ENCODE data around the gene STYX.
A peak's percentile ranks its signal among the peaks of the same experiment; 100 is the strongest.

Gene STYX

DNA sequence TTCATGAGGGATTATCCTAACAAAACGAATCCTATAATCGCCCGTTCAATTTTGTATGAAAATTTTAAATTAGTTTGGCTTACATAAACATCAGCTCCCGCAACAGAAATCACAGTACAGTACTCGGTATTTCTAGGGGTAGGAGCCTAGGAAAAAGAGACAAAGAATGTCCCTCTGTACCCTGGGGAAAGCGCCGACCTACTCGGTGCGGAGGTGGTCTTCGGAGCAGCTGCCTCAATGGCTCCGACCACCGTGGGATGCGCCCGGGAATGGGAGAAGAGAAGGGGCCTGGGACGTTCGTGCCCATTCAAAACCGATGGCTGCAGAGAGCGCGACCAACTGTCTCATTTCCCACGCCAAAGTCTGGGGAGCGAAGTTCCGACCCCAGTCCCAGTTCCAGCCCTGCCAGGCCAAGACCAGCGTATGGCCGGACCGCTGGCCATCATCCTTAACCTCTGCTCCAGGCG is 60.8 kb downstream of the STYX start:
- no peak for DNase-seq

DNA sequence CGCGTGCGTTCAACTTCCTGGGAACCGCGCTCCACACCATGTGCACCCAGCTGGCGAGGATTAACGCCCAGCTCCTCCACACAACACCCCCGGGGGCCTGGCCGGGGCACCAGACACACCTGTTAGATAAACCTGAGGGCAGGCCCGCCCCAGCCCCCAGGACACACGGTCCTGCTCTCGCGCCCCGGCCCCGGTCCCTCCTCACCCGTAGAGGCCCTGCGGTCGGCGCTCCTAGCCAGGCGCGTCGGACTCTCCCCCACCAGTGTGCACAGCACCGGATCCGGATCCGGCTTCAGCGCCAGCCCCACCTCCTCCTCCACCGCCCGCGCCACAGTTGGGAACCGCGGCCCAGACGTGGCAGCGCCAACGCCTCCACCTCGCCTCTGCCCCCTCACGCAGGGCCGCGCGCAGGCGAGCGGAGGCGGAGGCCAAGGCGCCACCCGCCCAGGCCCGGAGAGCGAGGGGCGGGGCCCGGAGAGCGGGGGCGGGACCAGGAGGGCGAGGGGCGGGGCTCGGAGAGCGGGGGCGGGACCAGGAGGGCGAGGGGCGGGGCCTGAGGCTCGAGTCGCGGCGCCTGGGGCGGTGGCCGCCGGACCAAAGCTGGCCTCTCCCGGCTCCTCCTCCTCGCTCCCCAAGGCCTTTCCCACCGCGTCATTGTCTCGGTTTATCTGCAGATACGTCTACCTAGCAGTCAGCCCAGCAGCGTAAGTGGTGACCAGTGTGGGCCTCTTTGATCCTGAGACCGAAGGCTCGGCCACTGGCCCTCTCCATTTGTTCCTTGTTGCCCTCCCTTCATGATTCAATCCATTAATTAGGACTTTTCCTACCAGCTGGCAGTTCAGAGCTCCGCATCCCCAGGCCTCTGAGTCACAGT is 61.5 kb downstream of the STYX start, which contains the start of gene GNPNAT1:
Gene GNPNAT1 (minus strand): TSS at position 385 of the 874 bp plus-strand sequence. CDS start 6,957 bp downstream, outside the sequence.
- peak; percentile 86 for DNase-seq

DNA sequence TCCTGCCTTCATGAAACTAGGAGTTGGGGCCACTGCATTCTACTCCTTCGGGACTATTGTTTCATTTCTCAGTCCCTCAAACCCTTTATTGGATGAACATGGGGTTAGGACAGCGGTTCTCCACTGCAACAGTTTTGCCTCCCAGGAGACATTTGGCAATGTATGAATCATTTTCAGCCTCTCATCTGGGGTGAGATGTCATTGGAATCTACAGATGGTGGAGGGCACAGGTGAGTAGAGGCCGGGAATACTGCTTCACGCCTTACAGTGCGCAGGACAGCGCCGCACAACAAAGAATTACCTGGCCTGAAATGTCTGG is 62.1 kb downstream of the STYX start:
- DNase-seq = no peak

DNA sequence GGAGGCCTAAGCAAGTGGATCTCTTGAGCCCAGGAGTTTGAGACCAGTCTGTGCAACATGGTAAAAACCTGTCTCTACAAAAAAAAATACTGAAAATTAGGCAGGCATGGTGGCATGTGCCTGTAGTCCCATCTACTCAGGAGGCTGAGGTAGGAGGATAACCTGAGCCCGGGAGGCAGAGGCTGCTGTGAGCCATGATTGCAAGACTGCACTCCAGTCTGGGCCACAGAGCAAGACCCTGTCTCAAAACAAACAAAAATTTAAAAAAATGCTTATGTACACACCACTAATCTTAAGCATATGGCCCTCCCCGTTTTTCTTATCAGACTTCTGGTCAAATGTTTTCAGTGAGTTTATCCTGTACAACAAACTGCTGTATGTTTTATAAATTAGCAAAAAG is 63.1 kb downstream of the STYX start:
- no peak for DNase-seq

DNA sequence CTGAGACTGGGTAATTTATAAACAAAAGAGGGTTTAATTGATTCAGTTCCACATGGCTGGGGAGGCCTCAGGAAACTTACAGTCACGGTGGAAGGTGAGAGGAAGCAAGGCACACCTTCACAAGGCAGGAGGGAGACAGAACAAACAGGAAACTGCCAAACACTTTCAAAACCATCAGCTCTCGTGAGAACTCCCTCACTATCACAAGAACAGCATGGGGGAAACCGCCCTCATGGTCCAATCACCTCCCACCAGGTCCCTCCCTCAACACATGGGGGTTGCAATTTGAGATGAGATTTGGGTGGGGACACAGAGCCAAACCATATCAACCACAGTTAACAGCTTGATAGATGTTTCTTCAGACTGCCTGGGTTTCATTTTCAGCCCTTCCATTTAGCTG is 67.7 kb downstream of the STYX start:
- no peak for DNase-seq

DNA sequence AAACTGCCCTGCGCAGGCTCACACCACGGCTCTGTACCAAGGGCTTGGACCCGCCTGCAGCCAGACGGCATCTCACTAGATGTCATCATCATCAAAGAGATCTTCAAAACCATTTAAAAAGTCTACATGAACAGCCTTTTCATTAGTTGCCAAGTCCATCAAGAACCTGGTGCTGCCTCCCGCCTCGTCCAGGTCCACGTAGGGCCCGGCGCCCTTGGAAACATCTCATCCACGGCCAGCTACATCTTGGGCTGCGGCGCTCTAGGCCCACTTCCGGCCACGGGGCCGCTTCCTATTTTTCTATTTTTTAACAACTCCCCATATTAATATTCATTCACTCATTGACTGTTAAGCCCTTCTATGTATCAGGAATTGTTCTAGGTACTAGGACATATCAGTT is 68.9 kb downstream of the STYX start:
- no peak for DNase-seq

DNA sequence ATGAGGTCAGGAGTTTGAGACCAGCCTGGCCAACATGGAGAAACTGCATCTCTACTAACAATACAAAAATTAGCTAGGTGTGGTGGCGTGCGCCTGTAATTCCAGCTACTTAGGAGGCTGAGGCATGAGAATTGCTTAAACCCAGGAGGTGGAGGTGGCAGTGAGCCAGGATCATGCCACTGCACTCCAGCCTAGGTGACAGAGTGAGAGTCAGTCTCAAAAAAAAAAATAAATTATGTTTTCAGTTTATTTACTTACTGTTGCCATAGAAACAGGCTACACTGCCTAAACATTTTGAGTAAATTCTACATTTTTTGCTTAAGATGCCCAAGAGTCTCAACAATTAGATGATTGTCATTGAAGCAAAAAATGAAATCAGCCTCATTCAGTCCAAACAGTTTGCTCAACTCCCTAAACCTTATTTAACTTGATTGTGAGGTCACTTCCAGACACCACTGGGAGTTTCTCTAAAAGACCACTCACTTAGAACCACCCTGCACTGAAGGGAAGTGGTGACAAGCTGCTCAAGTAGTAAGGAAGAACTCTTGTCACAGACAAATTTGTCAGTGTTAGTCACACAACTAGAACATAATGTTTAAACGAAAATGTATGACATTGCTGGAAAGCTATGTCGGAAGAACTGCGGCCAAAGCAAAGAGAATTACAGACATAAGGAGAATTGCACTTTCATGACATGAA is 71.2 kb downstream of the STYX start:
- no peak for DNase-seq

DNA sequence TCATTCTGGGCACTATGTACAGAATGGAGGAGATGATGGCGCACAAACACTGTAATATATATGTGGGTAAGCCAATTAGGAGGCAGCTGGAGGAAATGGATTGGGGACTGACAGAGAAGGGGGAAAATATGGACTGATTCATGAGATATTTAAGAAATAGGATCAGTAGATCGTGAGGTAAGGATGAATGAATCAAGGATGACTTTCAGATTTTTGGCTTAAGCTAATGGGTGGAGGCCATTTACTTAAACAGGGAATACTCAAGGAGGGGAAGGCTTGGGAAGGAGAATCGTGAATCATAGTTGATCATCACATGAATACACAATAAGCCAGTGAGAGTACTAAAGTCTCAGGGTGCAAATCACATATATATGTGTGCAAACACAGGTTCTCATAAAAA is 72.6 kb downstream of the STYX start:
- no peak for DNase-seq

DNA sequence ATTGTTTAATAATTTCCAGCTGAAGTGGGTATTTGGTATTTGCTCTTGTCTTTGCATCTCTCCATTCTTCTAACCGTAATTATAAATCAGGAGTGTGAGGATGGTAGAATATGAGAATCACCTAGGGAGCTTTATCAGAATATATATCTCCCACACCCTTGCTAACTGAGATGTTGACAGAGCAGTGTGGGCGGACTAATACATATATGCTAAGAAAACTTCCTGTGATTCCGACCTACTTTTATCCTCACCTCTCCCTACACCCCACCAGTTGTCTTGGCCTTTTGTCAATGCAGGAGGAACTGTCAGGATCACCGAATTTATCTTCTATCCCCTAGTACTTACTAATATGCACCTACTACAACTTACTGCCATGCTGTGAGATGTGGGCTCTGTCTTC is 76.1 kb downstream of the STYX start:
- no peak for DNase-seq

DNA sequence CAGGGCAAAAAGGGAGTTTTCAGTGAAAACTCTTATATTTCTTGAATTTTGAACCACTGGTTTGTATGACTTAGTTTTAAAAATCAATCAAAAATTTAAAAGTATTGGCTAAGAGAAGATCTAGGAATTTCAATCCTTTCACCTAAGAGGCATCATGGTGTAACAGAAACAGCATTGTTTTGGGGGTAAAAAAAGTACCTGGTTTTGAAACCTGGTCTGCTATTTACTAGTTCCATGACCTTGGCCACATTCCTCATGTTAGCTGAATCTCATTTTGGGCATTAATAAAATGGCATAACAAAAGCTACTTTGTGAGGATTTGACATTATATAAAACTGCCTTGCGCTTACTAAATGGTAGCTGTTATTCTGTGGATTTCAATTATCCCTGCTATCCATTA is 78.1 kb downstream of the STYX start:
- no peak for DNase-seq

DNA sequence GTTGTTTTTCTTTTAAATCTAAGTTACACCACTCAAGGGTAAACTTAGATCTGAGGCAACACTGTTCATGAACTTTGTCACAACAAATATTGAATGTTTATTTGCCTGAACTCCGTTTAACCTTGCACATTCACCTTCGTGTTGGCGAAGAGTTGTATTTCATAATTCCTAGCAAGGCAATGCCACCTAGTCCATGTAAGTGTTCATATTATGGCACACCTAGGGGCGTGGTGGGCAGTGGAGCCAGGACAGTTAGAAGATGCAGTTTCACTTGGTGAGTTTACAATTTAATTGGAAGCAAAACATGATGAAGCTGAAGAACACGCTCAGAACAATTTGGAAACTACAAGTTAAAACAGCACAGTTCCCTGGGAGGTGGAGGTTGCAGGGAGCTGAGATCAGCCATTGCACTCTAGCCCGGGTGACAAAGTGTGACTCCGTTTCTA is 91.9 kb downstream of the STYX start:
- no peak for DNase-seq

DNA sequence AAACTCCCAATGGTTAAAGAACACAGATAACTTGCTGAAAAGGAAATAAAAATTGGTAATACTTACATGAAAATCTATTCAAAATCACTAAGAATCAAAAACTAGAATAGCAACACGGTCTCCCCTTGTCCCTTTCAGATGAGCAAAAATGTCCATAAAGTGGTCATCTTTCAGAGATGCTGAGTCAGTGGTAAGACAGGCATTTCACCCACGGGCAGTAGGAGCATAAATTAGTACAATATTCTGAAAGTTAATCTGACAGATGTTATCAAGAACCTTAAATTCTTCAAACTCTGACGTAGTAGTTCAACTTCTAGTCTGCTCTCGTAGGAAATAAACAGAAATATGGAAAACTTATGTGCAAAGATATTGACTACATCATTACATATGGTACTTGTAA is 94.5 kb downstream of the STYX start:
- no peak for DNase-seq

Data from NCI-H2029 treated with DMSO at 0.1 percent for 48 hours (cell line).